K562 (cell line): ENCODE results near the gene USP2. TPM values are rescaled to one million over a fixed set of nuclear protein-coding genes. Genes with fewer than 3 reads are reported as not detected.

Source experiments
- ATAC-seq: fragments of 200-7000 bp; cut with Tn5 transposase; 3 replicates; pipeline ENCODE4 v1.9.1; 2020; ENCODE audit warnings: moderate library complexity
- BruUV-seq: library from RNA; stranded (reverse); fragments of 400-500 nt; replicated peaks from 2 replicates; lab custom pipeline; 2021; lab: Mats Ljungman, UMichigan
- CTCF ChIA-PET: fragments of 300-600 bp; formaldehyde crosslinking; extraction: SDS; loops from one replicate; lab custom pipeline; 2021; ENCODE audit warnings: low intra/inter-chr PET ratio; lab: Yijun Ruan, JAX
- POLR2A ChIA-PET: fragments of 300-600, 350-650 bp; sonication (Branson Sonifier 250); formaldehyde crosslinking; extraction: SDS; loops from one replicate; lab custom pipeline; 2021; ENCODE audit warnings: antibody characterized with exemption, inconsistent platforms; lab: Yijun Ruan, JAX
- DNase-seq, 4 experiments: peaks; one replicate each; pipeline versions ENCODE4 v3.0.0 to v3.0.0-alpha.2; 2011 to 2018; ENCODE audit warnings: low spot score in 3 of 4, mixed read lengths in 3 of 4; ENCODE audit errors: extremely low read depth in 1 of 4
- FAIRE-seq: peaks from 2 replicates; lab custom pipeline; 2011; peaks lifted over from hg19 to GRCh38; lab: Jason Lieb, UNC
- H2AFZ ChIP-seq: 2 replicates; pipeline ENCODE4 v1.6.0; 2011; ENCODE audit warnings: low read depth, low read length, control low read depth, inconsistent platforms
- H3K27ac ChIP-seq: fragments of 200-600 bp; 3 replicates; pipeline ENCODE4 v1.8.0; 2011; ENCODE audit warnings: low read depth, mild to moderate bottlenecking, control low read depth, inconsistent platforms, low read length, moderate library complexity, mixed read lengths; ENCODE audit errors: extremely low read depth
- H3K27me3 ChIP-seq, 2 experiments: fragments of 300-600 bp in 1 of 2; 2 replicates in 1 of 2; 3 replicates in 1 of 2; pipeline versions ENCODE4 v1.6.0 to v1.8.0; 2011; ENCODE audit warnings: inconsistent platforms in 2 of 2, low read length in 2 of 2, mild to moderate bottlenecking in 1 of 2, mixed read lengths in 1 of 2, moderate library complexity in 1 of 2; ENCODE audit not compliant: control insufficient read depth in 2 of 2, insufficient read depth in 2 of 2
- H3K36me3 ChIP-seq: fragments of 300-600 bp; 3 replicates; pipeline ENCODE4 v1.8.0; 2011; ENCODE audit warnings: mild to moderate bottlenecking, low read length, inconsistent platforms; ENCODE audit not compliant: control insufficient read depth, insufficient read depth
- H3K4me1 ChIP-seq, 2 experiments: fragments of 200-600 bp in 1 of 2; replicated peaks in 1 of 2; 2 replicates in 1 of 2; 3 replicates in 1 of 2; pipeline versions ENCODE4 v1.5.1 to v1.8.0; 2011; ENCODE audit warnings: inconsistent platforms in 2 of 2, low read length in 2 of 2, mild to moderate bottlenecking in 1 of 2, mixed read lengths in 1 of 2, moderate library complexity in 1 of 2; ENCODE audit not compliant: control insufficient read depth in 2 of 2, insufficient read depth in 2 of 2
- H3K4me2 ChIP-seq: 2 replicates; pipeline ENCODE4 v1.6.1; 2011; ENCODE audit warnings: low read length, control low read depth, inconsistent platforms, mixed read lengths; ENCODE audit not compliant: insufficient read depth
- H3K4me3 ChIP-seq: fragments of 200-600 bp; sonication (generic), shearing (Covaris generic); 2 replicates; pipeline ENCODE4 v1.5.1; 2016; ENCODE audit warnings: control low read depth, inconsistent platforms
- H3K79me2 ChIP-seq: fragments of 200-600 bp; 3 replicates; pipeline ENCODE4 v1.8.0; 2011; ENCODE audit warnings: low read length, inconsistent platforms; ENCODE audit not compliant: control insufficient read depth, insufficient read depth
- H3K9ac ChIP-seq, 2 experiments: 2 replicates each; pipeline versions ENCODE4 v1.6.0 to v1.6.1; 2011; ENCODE audit warnings: low read depth in 2 of 2, low read length in 2 of 2, control low read depth in 1 of 2, inconsistent platforms in 1 of 2, mild to moderate bottlenecking in 1 of 2, mixed read lengths in 1 of 2; ENCODE audit not compliant: insufficient read depth in 1 of 2
- H3K9me1 ChIP-seq: one replicate; pipeline ENCODE4 v1.6.0; 2011; ENCODE audit warnings: inconsistent platforms, mild to moderate bottlenecking, low read length, moderate library complexity; ENCODE audit not compliant: control insufficient read depth, insufficient read depth
- H3K9me3 ChIP-seq: replicated peaks from 2 replicates; pipeline ENCODE4 v1.5.1; 2011; ENCODE audit warnings: low read depth, low read length, inconsistent platforms; ENCODE audit not compliant: control insufficient read depth, insufficient read depth
- H4K20me1 ChIP-seq: replicated peaks from 2 replicates; pipeline ENCODE4 v1.6.1; 2011; ENCODE audit warnings: low read length, inconsistent platforms, mixed read lengths; ENCODE audit not compliant: control insufficient read depth, insufficient read depth
- CBX2 ChIP-seq: fragments of 200-600 bp; sonication (generic); IDR thresholded peaks from one replicate; pipeline ENCODE4 v1.6.1; 2012; ENCODE audit warnings: mild to moderate bottlenecking, low read length, inconsistent platforms; ENCODE audit not compliant: insufficient read depth, poor library complexity, severe bottlenecking
- CSDE1 ChIP-seq, 2 experiments: fragments of 450-650 bp; IDR thresholded peaks; 2 replicates each; pipeline ENCODE4 v1.6.1; 2016; ENCODE audit warnings: mild to moderate bottlenecking in 1 of 2
- FOXA3 ChIP-seq, 2 experiments: fragments of 450-650 bp in 1 of 2; sonication (generic) in 1 of 2; formaldehyde crosslinking; IDR thresholded peaks in 1 of 2; conservative IDR thresholded peaks in 1 of 2; 2 replicates each; pipeline versions ENCODE4 v1.4.0 to v1.8.0; 2020 to 2022; ENCODE audit warnings: mild to moderate bottlenecking in 2 of 2, missing genetic modification reagents in 1 of 2
- KAT7 ChIP-seq: sonication (generic); formaldehyde crosslinking; IDR thresholded peaks from 2 replicates; pipeline ENCODE4 v1.8.0; 2022; ENCODE audit warnings: missing genetic modification reagents, mild to moderate bottlenecking, borderline replicate concordance
- WGBS: fragments of 100-300 bp; shearing (Covaris generic); methylation state at CpG from one replicate; pipeline ENCODE4 v1.1.6; 2016; ENCODE audit warnings: low coverage, mixed read lengths; ENCODE audit not compliant: insufficient coverage; ENCODE audit errors: missing lambda C conversion rate; 5-methylcytosine and 5-hydroxymethylcytosine counted together
- in situ Hi-C: fragments of 300-500 bp; cut with MboI; formaldehyde crosslinking; loops from 4 replicates; pipeline ENCODE4 v1.15.0; 2018; ENCODE audit warnings: inconsistent platforms, mixed read lengths
- intact Hi-C: fragments of 100-400 bp; cut with micrococcal nuclease; formaldehyde crosslinking; loops from 2 replicates; pipeline ENCODE4 v1.14.2; 2022
- polyA plus RNA-seq, 8 experiments: library from polyadenylated mRNA; depleted of rRNA in 4 of 8; stranded (reverse) in 5 of 8; unstranded in 3 of 8; fragments of >200 nt; fragmentation: Nextera tagmentation in 2 of 8; fragmentation: Illumina TruSeq in 1 of 8; extraction: Ambion mirVana in 2 of 8; extraction: Trizol in 1 of 8; gene quantifications; 2 replicates each; pipeline versions ENCODE4 v1.2.1 to v1.2.3, GENCODE V29; 2011 to 2014; ENCODE audit warnings: inconsistent platforms in 1 of 8, missing spikeins in 1 of 8
- total RNA-seq, 7 experiments: library from RNA; depleted of rRNA in 6 of 7; stranded (reverse); fragments of >200 nt in 6 of 7; fragmentation: Illumina TruSeq in 2 of 7; extraction: Trizol in 2 of 7; gene quantifications; 2 replicates each; pipeline versions ENCODE4 v1.2.1 to v1.2.3, GENCODE V29; 2011 to 2021; ENCODE audit warnings: low replicate concordance in 1 of 7
- TF ChIP-seq, protein P1 (sequence below): sonication (generic); formaldehyde crosslinking; IDR thresholded peaks from 2 replicates; pipeline ENCODE4 v1.8.0; 2022; ENCODE audit warnings: mild to moderate bottlenecking, missing genetic modification reagents

The USP2 gene
- total and polyA plus RNA-seq, 9 of the 15 experiments (the other 6 are each of a cell fraction or from before 2014, with no cell fraction given) = 2.8 to 16.9 (median 3.9) TPM

DNA sequence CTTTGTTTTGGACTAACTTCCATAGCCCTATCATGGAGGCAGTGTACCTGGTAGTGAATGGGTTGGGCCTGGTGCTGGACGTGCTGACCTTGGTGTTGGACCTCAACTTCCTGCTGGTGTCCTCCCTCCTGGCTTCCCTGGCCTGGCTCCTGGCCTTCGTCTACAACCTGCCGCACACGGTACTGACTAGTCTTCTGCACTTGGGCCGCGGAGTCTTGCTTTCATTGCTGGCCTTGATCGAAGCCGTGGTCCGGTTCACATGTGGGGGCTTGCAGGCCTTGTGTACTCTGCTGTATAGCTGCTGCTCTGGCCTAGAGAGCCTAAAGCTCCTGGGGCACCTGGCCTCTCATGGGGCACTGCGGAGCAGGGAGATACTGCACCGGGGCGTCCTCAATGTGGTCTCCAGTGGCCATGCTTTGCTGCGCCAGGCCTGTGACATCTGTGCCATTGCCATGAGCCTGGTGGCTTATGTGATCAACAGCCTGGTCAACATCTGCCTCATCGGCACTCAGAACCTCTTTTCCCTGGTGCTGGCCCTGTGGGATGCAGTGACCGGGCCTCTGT lies 46.3 kb downstream of the USP2 start:
- Histone ChIP-seq H3K4me2 (peak overlapping the region; percentile 95), H4K20me1 (no peaks in the 10 kb centered on the region), H3K4me1 (peaks cover 23 to 52% of the 10 kb centered on the region in 2 experiments; a peak in 4 of 5 replicates), H3K9ac (peak overlapping the region; percentile 88 to 97), H2AFZ (no peak overlapping the region), H3K27me3 (no peaks in the 10 kb centered on the region), H3K9me3 (no peaks in the 10 kb centered on the region), H3K4me3 (peak overlapping the region; percentile 61), H3K36me3 (peaks cover 17% of the 10 kb centered on the region; the same call in 1 of the 3 replicates), H3K27ac (peak overlapping the region; percentile 76), H3K79me2 (peaks cover 30% of the 10 kb centered on the region), H3K9me1 (no peaks in the 10 kb centered on the region)
- intact Hi-C loops (loop anchor here (5.0 kb wide), 1 partner anchor 37 kb away; no protein-coding TSS in a partner anchor), in situ Hi-C loops (no loop called here)
- BruUV-seq = TSS peak; percentile 74
- DNase-seq (no peak), FAIRE-seq (no peak), ATAC-seq (no peak)
- 43% methylated on average over 15 of the region's 15 CpGs for WGBS
- TF ChIP-seq CBX2 (no peak), FOXA3 (CRISPR knock-in tag; conservative IDR thresholded peaks at IDR 0.05 in 1 of 2, IDR thresholded peaks at IDR 0.05 in 1 of 2) (0 out of 4 replicates have a peak, but pooled peaks of 1 of the 2 experiments have one; percentile 23), KAT7 (0 out of 2 replicates have a peak, but pooled peaks have one; percentile 38), CSDE1 (IDR thresholded peaks at IDR 0.05) (0 out of 4 replicates have a peak, but pooled peaks of 1 of the 2 experiments have one; percentile 16)
- TF ChIP-seq, protein P1, sequence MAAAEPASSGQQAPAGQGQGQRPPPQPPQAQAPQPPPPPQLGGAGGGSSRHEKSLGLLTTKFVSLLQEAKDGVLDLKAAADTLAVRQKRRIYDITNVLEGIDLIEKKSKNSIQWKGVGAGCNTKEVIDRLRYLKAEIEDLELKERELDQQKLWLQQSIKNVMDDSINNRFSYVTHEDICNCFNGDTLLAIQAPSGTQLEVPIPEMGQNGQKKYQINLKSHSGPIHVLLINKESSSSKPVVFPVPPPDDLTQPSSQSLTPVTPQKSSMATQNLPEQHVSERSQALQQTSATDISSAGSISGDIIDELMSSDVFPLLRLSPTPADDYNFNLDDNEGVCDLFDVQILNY (CRISPR knock-in tag) = no peak
- POLR2A ChIA-PET = interaction anchor here (0.6 kb wide), 2 partner anchors 129 to 355 kb away, joined by 4 read pairs; partner anchors contain the start of gene CBL
- CTCF ChIA-PET = no interaction called here
